ENCODE results near the gene APBB2. TPM values are rescaled to one million over a fixed set of nuclear protein-coding genes. Genes with fewer than 3 reads are reported as not detected.

APBB2 gene
- total and polyA plus RNA-seq, 2 donors (not counting 1 experiment from before 2014, with no cell fraction given), result 4.4 to 15.8 TPM

DNA sequence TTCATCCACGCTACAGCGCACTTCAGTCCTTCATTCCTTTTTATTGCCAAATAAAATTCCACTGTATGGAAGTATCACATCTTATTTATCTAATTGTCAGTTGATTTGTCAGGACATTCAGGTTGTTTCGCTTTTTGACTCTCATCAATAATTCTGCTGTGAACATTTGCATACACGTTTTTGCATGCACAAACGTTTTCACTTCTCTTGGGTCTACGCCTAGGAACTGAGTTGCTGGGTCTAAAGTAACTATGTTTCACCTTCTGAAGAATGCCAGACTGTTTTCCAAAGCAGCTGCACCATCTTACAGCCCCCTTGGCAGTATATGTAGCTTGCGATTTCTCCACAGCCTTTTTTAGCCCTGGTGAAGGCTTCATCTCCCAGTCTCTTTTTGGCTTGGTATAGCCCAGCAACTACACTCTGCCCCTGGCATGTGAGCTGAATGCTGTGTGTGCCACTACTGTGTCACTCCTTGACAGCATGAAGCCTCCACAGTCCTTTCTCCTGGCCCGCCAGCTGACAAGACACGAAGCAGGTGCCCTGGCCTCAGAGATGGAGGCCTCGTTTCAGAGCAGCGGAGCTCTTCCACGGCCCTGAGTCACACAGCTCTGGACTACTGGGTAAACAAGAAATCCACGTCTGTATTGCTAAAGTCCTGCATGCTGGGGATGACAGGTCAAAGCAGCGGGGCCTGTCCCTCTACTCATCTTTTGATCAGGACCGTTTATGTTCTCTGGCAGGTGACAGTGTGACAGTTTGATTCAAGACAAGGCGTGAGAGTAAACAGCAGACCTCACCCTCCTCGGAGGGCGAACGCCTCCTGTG lies 389.1 kb downstream of the APBB2 start:
- Mint-ChIP-seq H3K4me3 (peak overlapping the region; percentile 45), H3K9me3 (ENCODE audit: insufficient read depth) (no peaks in the 10 kb centered on the region), H3K27ac (peak overlapping the region; percentile 61), H3K27me3 (no peaks in the 10 kb centered on the region), H3K4me1 (peaks cover 16% of the 10 kb centered on the region)
- DNase-seq (peak; percentile 32), ATAC-seq (ENCODE audit: low read depth) (peak; percentile 31)
- Histone ChIP-seq H3K36me3 (replicated peaks in 1 of 2; ENCODE audit: control extremely low read depth in 1 of 2, control insufficient read depth in 1 of 2, extremely low read depth in 1 of 2, insufficient read depth in 2 of 2, low read length in 1 of 2) (no peaks in the 10 kb centered on the region), H3K9ac (ENCODE audit: low read length) (peak overlapping the region; percentile 35), H3K79me2 (ENCODE audit: control insufficient read depth, insufficient read depth, low read length) (no peaks in the 10 kb centered on the region), H2AFZ (ENCODE audit: insufficient read depth, low read depth, low read length, poor library complexity, severe bottlenecking) (peak overlapping the region; percentile 49), H3K4me3 (ENCODE audit: control extremely low read depth in 1 of 5, extremely low read depth in 1 of 5, insufficient read depth in 1 of 5, low read depth in 2 of 5, low read length in 4 of 5) (peak overlapping the region in 2 of 5 experiments; percentile 23 to 28), H3K4me2 (replicated peaks; ENCODE audit: low read depth, low read length, poor library complexity, severe bottlenecking) (peak overlapping the region; percentile 50), H3K4me1 (ENCODE audit: control insufficient read depth in 2 of 2, insufficient read depth in 2 of 2, low read length in 2 of 2) (peaks cover 12 to 29% of the 10 kb centered on the region in 2 donors), H4K20me1 (ENCODE audit: control insufficient read depth, insufficient read depth, low read length, poor library complexity, severe bottlenecking) (no peaks in the 10 kb centered on the region), H3K27me3 (replicated peaks in 1 of 4; ENCODE audit: control extremely low read depth in 1 of 4, control insufficient read depth in 3 of 4, insufficient read depth in 4 of 4, low read length in 3 of 4) (no peaks in the 10 kb centered on the region), H3K9me3 (ENCODE audit: control extremely low read depth in 1 of 3, control insufficient read depth in 2 of 3, insufficient read depth in 1 of 3, low read length in 2 of 3) (peaks cover 0 to 18% (median 0%) of the 10 kb centered on the region in 3 donors), H3K27ac (ENCODE audit: low read length in 2 of 2) (no peak overlapping the region)
- intact Hi-C loops (cut with micrococcal nuclease), result no loop called here
- CTCF ChIA-PET, result interaction anchor here (1.0 to 3.5 kb wide), 2 partner anchors 11 to 17 kb away, joined by 3 to 9 read pairs; no protein-coding TSS in a partner anchor
- 76% methylated on average over 17 of the region's 19 CpGs for WGBS (ENCODE audit: insufficient coverage)
- POLR2A ChIA-PET, result no interaction called here
- TF ChIP-seq, protein P1, sequence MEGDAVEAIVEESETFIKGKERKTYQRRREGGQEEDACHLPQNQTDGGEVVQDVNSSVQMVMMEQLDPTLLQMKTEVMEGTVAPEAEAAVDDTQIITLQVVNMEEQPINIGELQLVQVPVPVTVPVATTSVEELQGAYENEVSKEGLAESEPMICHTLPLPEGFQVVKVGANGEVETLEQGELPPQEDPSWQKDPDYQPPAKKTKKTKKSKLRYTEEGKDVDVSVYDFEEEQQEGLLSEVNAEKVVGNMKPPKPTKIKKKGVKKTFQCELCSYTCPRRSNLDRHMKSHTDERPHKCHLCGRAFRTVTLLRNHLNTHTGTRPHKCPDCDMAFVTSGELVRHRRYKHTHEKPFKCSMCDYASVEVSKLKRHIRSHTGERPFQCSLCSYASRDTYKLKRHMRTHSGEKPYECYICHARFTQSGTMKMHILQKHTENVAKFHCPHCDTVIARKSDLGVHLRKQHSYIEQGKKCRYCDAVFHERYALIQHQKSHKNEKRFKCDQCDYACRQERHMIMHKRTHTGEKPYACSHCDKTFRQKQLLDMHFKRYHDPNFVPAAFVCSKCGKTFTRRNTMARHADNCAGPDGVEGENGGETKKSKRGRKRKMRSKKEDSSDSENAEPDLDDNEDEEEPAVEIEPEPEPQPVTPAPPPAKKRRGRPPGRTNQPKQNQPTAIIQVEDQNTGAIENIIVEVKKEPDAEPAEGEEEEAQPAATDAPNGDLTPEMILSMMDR (IDR thresholded peaks at IDR 0.05), result no peak
- TF ChIP-seq EZH2 (IDR thresholded peaks at IDR 0.05; ENCODE audit: borderline replicate concordance, insufficient read depth, low read depth, low read length, poor library complexity, severe bottlenecking), result no peak
